SW480 (cell line): Measurements from ENCODE around the gene KRT9.
A peak's percentile ranks its signal among the peaks of the same experiment; 100 is the strongest.
"Not testable (repeated sequence)": the region's sequence is repeated elsewhere in the genome, so short reads cannot be mapped to it uniquely, and the experiment has no call there.

ENCODE experiments used
- DNase-seq: peaks from one replicate; pipeline ENCODE4 v3.0.0-alpha.2; 2016; ENCODE audit warnings: low spot score

Gene KRT9

GRCh38 chr17:41571561-41572434, at the start of gene KRT9:
Gene KRT9, minus strand, starts transcription at chr17:41572059. Its CDS starts 67 bp downstream, at chr17:41571992.
- DNase-seq = no peak

- not testable (repeated sequence) for DNase-seq
Observed at GRCh38 chr17:41621435-41621817, 49.6 kb upstream of the KRT9 start.

GRCh38 chr17:41620583-41621434, 49.0 kb upstream of the KRT9 start:
- no peak for DNase-seq

GRCh38 chr17:41619927-41620582, 48.2 kb upstream of the KRT9 start:
- not testable (repeated sequence) for DNase-seq

- DNase-seq = peak; percentile 55
Observed at GRCh38 chr17:41619036-41619926, 47.4 kb upstream of the KRT9 start.

- DNase-seq = no peak
Observed at GRCh38 chr17:41618341-41619035, 46.6 kb upstream of the KRT9 start.

DNA sequence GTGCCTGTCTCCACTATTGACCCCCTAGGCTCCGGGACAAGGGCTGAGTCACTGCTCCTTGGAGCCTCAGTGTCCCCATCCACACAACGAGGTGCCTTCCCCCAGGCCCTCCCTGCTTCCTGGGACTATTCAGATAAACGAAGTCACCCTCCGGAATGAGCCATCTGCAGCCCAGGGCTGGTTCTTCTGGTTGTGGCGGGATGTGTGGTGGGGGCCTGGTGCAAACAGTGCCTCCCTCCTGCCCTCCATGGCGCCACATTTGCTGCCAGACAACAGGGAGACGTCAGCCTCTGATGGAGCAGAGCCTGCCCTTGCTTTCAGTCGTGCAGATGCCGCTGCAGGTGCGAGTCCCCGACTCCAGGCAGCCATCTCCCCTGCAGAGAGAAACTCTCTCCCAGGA, 45.8 kb upstream of the KRT9 start:
- DNase-seq = no peak

- no peak for DNase-seq
Observed at GRCh38 chr17:41617136-41617535, 45.3 kb upstream of the KRT9 start.

DNA sequence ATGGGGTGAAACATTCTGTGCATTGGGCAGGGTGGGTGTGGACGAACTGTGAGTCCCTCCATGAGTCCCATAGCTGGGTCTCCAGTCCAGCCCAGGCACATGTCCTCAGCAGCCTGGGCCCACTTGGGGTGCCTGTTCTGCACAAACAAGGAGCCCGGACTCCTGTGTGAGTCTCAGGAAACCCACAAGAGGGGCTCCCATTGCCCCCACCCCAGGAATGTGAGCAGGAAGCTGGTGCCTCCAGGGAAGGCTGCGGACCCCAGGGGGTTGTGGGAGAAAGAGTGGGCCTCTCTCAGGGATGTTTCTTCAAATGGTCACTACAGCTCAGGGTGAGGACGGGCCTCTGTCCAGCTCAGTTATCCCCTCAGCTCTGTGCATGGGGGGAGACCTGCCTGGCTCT, 44.6 kb upstream of the KRT9 start:
- DNase-seq = not testable (repeated sequence)

- DNase-seq = peak; percentile 73
Observed at GRCh38 chr17:41615454-41615853, 43.6 kb upstream of the KRT9 start.

- not testable (repeated sequence) for DNase-seq
Observed at GRCh38 chr17:41614767-41615166, 42.9 kb upstream of the KRT9 start.

GRCh38 chr17:41614098-41614497, 42.2 kb upstream of the KRT9 start:
- DNase-seq = no peak

GRCh38 chr17:41613277-41614082, 41.6 kb upstream of the KRT9 start:
- no peak for DNase-seq

DNA sequence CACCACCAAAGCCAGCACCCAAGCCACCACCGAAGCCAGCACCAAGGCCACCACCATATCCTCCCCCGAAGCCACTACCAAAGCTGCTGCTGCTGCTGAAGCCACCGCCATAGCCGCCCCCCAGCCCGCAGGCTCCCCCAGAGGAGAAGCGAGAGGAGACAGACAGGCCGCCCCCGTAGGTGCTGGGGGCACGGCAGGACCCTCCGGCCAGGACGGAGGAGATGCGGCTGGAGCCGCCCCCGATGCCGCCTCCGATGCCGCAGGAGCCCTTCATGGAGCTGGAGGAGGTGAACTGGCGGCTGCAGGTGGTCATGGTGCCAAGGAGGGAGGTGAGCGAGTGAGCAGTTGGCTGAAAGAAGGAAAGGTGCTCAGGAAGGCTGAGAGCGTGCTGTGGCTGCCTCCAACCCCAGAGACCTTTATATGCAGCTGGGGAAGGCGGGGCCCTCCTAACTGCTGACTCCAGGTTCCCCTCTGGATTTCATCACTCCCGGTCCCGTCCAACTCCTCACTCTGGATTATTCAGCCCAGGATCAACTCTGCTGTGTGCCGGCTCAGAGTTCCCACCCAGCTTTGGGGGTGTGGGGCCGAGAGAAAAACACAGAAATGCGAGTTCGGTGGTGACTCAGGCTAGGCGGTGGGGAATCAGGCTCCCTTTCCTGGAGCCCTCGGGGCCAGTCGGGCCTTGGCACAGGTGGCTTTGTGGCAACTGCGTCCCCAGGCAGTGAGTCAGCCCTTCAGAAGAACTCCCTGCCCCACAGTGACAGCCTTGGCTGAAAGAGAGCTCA, 40.7 kb upstream of the KRT9 start, which contains the start of gene KRT16:
TSS of gene KRT16 (minus strand) at position 392 of the 785 bp plus-strand sequence. CDS start at position 313, 79 bp downstream.
- peak; percentile 70 for DNase-seq

DNA sequence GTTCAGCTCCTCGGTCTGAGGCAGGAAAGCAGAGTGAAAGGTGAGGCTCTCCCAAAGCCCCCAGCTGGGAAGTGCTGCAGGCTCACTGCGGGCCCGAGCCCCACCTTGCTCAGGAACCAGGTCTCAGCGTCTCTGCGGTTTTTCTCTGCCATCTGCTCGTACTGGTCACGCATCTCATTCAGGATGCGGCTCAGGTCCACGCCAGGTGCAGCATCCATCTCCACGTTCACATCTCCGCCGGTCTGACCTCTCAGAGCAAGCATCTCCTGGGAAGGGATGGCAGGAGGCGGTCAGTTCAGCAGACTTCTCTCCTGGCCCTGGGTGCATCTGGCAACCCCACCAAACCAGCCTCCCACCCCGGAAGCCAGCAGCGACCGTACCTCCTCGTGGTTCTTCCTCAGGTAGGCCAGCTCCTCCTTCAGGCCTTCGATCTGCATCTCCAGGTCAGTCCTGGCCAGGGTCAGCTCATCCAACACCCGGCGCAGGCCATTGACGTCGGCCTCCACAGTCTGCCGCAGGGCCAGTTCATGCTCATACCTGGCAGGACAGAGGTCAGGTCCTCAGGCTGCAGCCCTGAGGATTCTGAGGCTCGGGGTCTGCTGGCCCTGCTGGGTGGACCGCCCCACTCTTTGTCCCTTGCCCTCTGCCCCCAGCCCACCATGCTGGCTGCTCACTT, 39.2 kb upstream of the KRT9 start:
- DNase-seq = no peak

GRCh38 chr17:41610061-41610517, 38.2 kb upstream of the KRT9 start:
- DNase-seq = not testable (repeated sequence)

- DNase-seq = not testable (repeated sequence)
Observed at GRCh38 chr17:41606930-41607329, 35.1 kb upstream of the KRT9 start.

DNA sequence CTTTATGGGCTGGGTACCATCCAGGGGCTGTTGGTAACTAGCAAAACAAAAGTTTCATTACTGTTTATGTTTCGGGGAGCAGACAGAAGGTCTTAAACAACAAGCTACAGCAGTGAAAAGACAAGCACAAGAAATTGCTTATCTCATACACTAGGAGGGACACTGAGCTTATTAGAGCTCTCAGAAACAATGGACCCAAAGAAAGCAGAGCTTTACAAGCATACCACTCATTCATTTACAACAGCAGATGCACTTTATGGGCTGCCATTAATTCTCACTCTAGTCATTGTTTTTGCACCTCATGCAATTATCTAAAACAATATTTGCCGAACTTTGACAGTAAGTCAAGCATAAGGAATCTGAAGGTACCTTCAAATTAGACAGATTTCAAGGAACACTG, 30.7 kb upstream of the KRT9 start:
- DNase-seq = peak; percentile 37
